Large intestine (tissue), 3 donors: Measurements from ENCODE around the gene VPS37C. TPM values are rescaled to one million over a fixed set of nuclear protein-coding genes. Genes with fewer than 3 reads are reported as not detected.

Experiments
- DNase-seq, 2 donors: peaks; one replicate each; pipeline versions ENCODE4 v3.0.0 to v3.0.0-alpha.2; 2013
- H3K27ac ChIP-seq: one replicate; pipeline ENCODE4 v1.5.1; 2013; ENCODE audit warnings: low read length
- H3K27me3 ChIP-seq: 2 replicates; pipeline ENCODE4 v1.6.1; 2013; ENCODE audit warnings: low read length; ENCODE audit not compliant: control insufficient read depth, insufficient read depth
- H3K36me3 ChIP-seq: 2 replicates; pipeline ENCODE4 v1.6.1; 2013; ENCODE audit warnings: low read length; ENCODE audit not compliant: control insufficient read depth, insufficient read depth
- H3K4me1 ChIP-seq: one replicate; pipeline ENCODE4 v1.6.1; 2013; ENCODE audit warnings: low read length; ENCODE audit not compliant: control insufficient read depth, insufficient read depth
- H3K4me3 ChIP-seq: one replicate; pipeline ENCODE4 v1.5.1; 2013; ENCODE audit warnings: low read length
- H3K9me3 ChIP-seq: one replicate; pipeline ENCODE4 v1.6.1; 2013; ENCODE audit warnings: mild to moderate bottlenecking, low read depth, low read length, moderate library complexity; ENCODE audit not compliant: control insufficient read depth
- WGBS: methylation state at CpG from one replicate; pipeline ENCODE4 v1.1.5; 2013; ENCODE audit warnings: low lambda C conversion rate; ENCODE audit not compliant: insufficient coverage; 5-methylcytosine and 5-hydroxymethylcytosine counted together
- polyA plus RNA-seq: library from polyadenylated mRNA; unstranded; fragments of 120-200 nt; gene quantifications from one replicate; pipeline ENCODE4 v1.2.1, GENCODE V29; 2013

VPS37C gene
- polyA plus RNA-seq, 1 donor: 32.0 TPM

- peaks cover 16% of the 10 kb centered on the region for H3K36me3 ChIP-seq
- H3K4me3 ChIP-seq: no peak overlapping the region
- DNase-seq: peak in 1 of 2 donors; percentile 19
- whole genome bisulfite sequencing: 67% methylated on average over 1 of the region's 11 CpGs
- H3K27ac ChIP-seq: no peak overlapping the region
- no peaks in the 10 kb centered on the region for H3K9me3 ChIP-seq
- peaks cover 55% of the 10 kb centered on the region for H3K4me1 ChIP-seq
- H3K27me3 ChIP-seq: no peaks in the 10 kb centered on the region
Observed at GRCh38 chr11:61147791-61148620, 13.2 kb downstream of the VPS37C start.

GRCh38 chr11:61147271-61147670 lies 14.0 kb downstream of the VPS37C start:
- H3K36me3 ChIP-seq: peaks cover 16% of the 10 kb centered on the region
- no peaks in the 10 kb centered on the region for H3K9me3 ChIP-seq
- H3K4me1 ChIP-seq: peaks cover 47% of the 10 kb centered on the region
- no peak for DNase-seq
- H3K4me3 ChIP-seq: no peak overlapping the region
- WGBS: no CpG with 5 or more reads among the region's 10 CpGs
- no peak overlapping the region for H3K27ac ChIP-seq
- H3K27me3 ChIP-seq: no peaks in the 10 kb centered on the region

GRCh38 chr11:61146416-61146815 lies 14.8 kb downstream of the VPS37C start:
- H3K36me3 ChIP-seq: peaks cover 16% of the 10 kb centered on the region
- H3K4me1 ChIP-seq: peaks cover 46% of the 10 kb centered on the region

GRCh38 chr11:61145228-61146005 lies 15.8 kb downstream of the VPS37C start:
- DNase-seq: no peak
- Histone ChIP-seq H3K4me3 (no peak overlapping the region), H3K36me3 (peaks cover 16% of the 10 kb centered on the region), H3K27ac (no peak overlapping the region), H3K4me1 (peaks cover 46% of the 10 kb centered on the region), H3K27me3 (no peaks in the 10 kb centered on the region), H3K9me3 (no peaks in the 10 kb centered on the region)
- WGBS: no CpG with 5 or more reads among the region's 17 CpGs

More at GRCh38 chr11:61146416-61146815, 14.8 kb downstream of the VPS37C start:
- Histone ChIP-seq H3K9me3 (no peaks in the 10 kb centered on the region), H3K27ac (no peak overlapping the region), H3K4me3 (no peak overlapping the region), H3K27me3 (no peaks in the 10 kb centered on the region)
- peak in 1 of 2 donors; percentile 42 for DNase-seq
- no CpG with 5 or more reads among the region's 9 CpGs for WGBS

GRCh38 chr11:61144511-61145179 lies 16.6 kb downstream of the VPS37C start:
- no CpG with 5 or more reads among the region's 16 CpGs for WGBS
- Histone ChIP-seq H3K4me1 (peaks cover 43% of the 10 kb centered on the region), H3K36me3 (peaks cover 16% of the 10 kb centered on the region)

GRCh38 chr11:61142424-61142823 lies 18.8 kb downstream of the VPS37C start:
- Histone ChIP-seq H3K36me3 (peaks cover 24% of the 10 kb centered on the region), H3K4me1 (peaks cover 26% of the 10 kb centered on the region), H3K27me3 (no peaks in the 10 kb centered on the region), H3K4me3 (no peak overlapping the region), H3K9me3 (no peaks in the 10 kb centered on the region), H3K27ac (no peak overlapping the region)
- DNase-seq: no peak
- WGBS: no CpG with 5 or more reads among the region's 1 CpG

More at GRCh38 chr11:61144511-61145179, 16.6 kb downstream of the VPS37C start:
- no peak overlapping the region for H3K4me3 ChIP-seq
- no peak overlapping the region for H3K27ac ChIP-seq
- no peaks in the 10 kb centered on the region for H3K27me3 ChIP-seq
- H3K9me3 ChIP-seq: no peaks in the 10 kb centered on the region
- DNase-seq: no peak

GRCh38 chr11:61141601-61142028 lies 19.6 kb downstream of the VPS37C start:
- Histone ChIP-seq H3K27ac (peak overlapping the region; percentile 76), H3K9me3 (no peaks in the 10 kb centered on the region), H3K36me3 (peaks cover 25% of the 10 kb centered on the region), H3K27me3 (no peaks in the 10 kb centered on the region), H3K4me3 (no peak overlapping the region), H3K4me1 (peaks cover 24% of the 10 kb centered on the region)
- WGBS: no CpG with 5 or more reads among the region's 10 CpGs
- DNase-seq: peak; percentile 96 to 99

- H3K27me3 ChIP-seq: no peaks in the 10 kb centered on the region
- DNase-seq: no peak
- no CpG with 5 or more reads among the region's 4 CpGs for WGBS
- H3K9me3 ChIP-seq: no peaks in the 10 kb centered on the region
- H3K27ac ChIP-seq: peak overlapping the region; percentile 76
- no peak overlapping the region for H3K4me3 ChIP-seq
- peaks cover 26% of the 10 kb centered on the region for H3K36me3 ChIP-seq
- H3K4me1 ChIP-seq: peaks cover 22% of the 10 kb centered on the region
Observed at GRCh38 chr11:61140416-61140815, 20.8 kb downstream of the VPS37C start.

GRCh38 chr11:61139387-61139786 lies 21.8 kb downstream of the VPS37C start:
- Histone ChIP-seq H3K4me3 (no peak overlapping the region), H3K27ac (no peak overlapping the region), H3K4me1 (peaks cover 22% of the 10 kb centered on the region), H3K9me3 (no peaks in the 10 kb centered on the region), H3K36me3 (peaks cover 33% of the 10 kb centered on the region), H3K27me3 (no peaks in the 10 kb centered on the region)
- 80% methylated on average over 2 of the region's 6 CpGs for WGBS
- no peak for DNase-seq

GRCh38 chr11:61138935-61139334 lies 22.3 kb downstream of the VPS37C start:
- H3K4me3 ChIP-seq: no peak overlapping the region
- peaks cover 22% of the 10 kb centered on the region for H3K4me1 ChIP-seq
- no peak overlapping the region for H3K27ac ChIP-seq
- no CpG with 5 or more reads among the region's 7 CpGs for WGBS
- H3K9me3 ChIP-seq: no peaks in the 10 kb centered on the region
- no peak for DNase-seq
- H3K36me3 ChIP-seq: peaks cover 37% of the 10 kb centered on the region
- no peaks in the 10 kb centered on the region for H3K27me3 ChIP-seq
